GM21619 (cell line): Measurements from ENCODE around the gene CD200.

Experiments used
- ATAC-seq: cut with Tn5 transposase; IDR thresholded peaks from one replicate; pipeline ENCODE4 v1.9.1; 2021; ENCODE audit not compliant: unreplicated experiment

The CD200 gene

DNA sequence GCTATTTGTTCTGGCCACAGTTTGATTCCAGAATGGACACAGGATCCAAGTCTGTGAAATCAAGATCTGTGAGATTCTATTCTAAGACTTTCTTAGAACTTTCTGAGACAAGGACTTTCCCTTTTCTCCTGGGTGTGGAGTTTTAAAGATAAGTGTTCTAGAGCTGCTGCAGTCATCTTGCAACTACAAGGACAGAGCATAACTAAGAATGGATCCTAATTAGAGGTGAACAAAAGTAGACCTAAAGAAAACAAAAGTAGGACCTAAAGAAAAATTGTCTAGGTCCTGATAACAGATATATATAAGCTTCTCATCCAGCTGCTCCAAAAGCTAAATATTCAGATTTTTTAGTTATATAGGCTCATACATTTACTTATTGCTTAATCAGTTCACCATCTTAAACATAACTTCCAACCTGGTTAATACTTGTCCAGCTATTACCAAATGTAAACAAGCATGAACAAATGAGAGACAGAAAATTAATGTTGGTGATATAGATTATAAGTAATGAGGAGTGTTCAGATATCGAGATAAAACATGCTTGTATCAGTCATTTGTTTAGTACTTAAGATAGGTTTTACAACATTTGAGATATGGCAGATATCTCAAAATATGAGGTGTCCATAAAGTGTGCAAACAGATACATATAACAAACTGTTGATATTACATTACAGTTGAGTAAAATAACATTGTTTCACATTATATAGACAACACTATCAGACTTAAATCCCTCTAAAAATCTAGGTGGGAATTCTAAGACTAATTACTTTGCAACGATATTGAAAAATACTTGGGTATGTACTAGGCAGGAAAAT lies 75.1 kb downstream of the CD200 start:
- ATAC-seq: no peak

DNA sequence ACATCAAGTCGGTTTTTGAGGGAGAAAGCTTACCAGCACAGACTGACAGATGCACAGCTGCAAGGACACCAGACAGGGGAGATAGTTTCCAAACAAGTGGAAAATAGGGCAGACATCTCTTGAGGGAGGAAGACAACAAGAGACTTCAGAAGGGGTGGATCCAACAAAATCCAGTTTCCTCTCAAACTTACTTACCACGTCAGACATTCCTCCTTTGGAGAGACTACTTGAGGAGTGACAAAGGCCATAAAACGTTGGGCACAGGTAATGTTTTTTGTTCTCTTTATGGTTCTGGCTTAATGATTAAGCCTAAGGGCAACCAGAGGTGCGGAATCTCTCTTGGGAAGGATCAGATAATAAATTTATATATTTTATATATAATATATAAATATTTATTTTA lies 76.1 kb downstream of the CD200 start:
- no peak for ATAC-seq

DNA sequence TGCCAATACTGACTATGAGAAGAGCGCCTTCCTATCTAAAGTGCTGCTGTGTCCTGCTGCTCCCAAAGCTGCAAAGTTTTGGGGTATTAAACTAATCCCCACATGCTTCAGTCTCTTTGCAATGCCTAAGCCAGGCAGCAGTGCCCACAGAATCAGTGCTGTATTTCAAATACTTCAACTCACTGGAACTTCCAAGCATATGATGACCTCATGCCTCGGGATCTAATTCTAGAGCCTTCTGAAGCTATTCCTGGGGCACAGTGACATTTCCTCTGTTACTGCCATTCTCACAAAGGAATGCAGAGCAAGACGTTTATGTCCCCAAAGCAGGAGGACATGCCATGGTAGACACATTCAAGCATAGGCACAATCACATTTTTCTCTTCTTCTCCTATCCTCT lies 78.5 kb downstream of the CD200 start:
- no peak for ATAC-seq
